OCI-LY1 (cell line): ENCODE measurements around the gene RNF166.

Source experiments
- H2AFZ ChIP-seq: fragments of 200-600 bp; sonication (generic), shearing (Covaris generic); 2 replicates; pipeline ENCODE4 v1.6.0; 2014; ENCODE audit warnings: antibody characterized with exemption, mild to moderate bottlenecking, low read length
- H3F3A ChIP-seq: fragments of 200-600 bp; sonication (generic), shearing (Covaris generic); 2 replicates; pipeline ENCODE4 v1.6.0; 2014; ENCODE audit warnings: mild to moderate bottlenecking, antibody characterized with exemption, low read length, moderate library complexity; ENCODE audit not compliant: insufficient read depth
- H3K27ac ChIP-seq: fragments of 200-600 bp; sonication (generic); 2 replicates; pipeline ENCODE4 v1.5.1; 2014; ENCODE audit warnings: low read length, mixed run types, mild to moderate bottlenecking, low read depth; ENCODE audit not compliant: poor library complexity, severe bottlenecking
- H3K27me3 ChIP-seq: fragments of 200-600 bp; sonication (generic); 2 replicates; pipeline ENCODE4 v1.6.0; 2014; ENCODE audit warnings: antibody characterized with exemption, mild to moderate bottlenecking, low read length, moderate library complexity; ENCODE audit not compliant: insufficient read depth
- H3K36me3 ChIP-seq: fragments of 200-600 bp; sonication (generic); 2 replicates; pipeline ENCODE4 v1.6.1; 2014; ENCODE audit warnings: mild to moderate bottlenecking, antibody characterized with exemption, low read length, moderate library complexity, mixed read lengths; ENCODE audit not compliant: insufficient read depth
- H3K4me1 ChIP-seq: fragments of 200-600 bp; sonication (generic); 2 replicates; pipeline ENCODE4 v1.5.1; 2014; ENCODE audit warnings: mild to moderate bottlenecking, low read length, moderate library complexity; ENCODE audit not compliant: insufficient read depth, severe bottlenecking
- H3K4me2 ChIP-seq: fragments of 200-600 bp; sonication (generic), shearing (Covaris generic); 2 replicates; pipeline ENCODE4 v1.6.1; 2014; ENCODE audit warnings: low read length
- H3K4me3 ChIP-seq: fragments of 200-600 bp; sonication (generic); 2 replicates; pipeline ENCODE4 v1.5.1; 2014; ENCODE audit warnings: low read length, low read depth, mild to moderate bottlenecking, mixed read lengths; ENCODE audit not compliant: poor library complexity, severe bottlenecking
- H3K79me2 ChIP-seq: fragments of 200-600 bp; shearing (Covaris generic); 2 replicates; pipeline ENCODE4 v1.6.1; 2016; ENCODE audit warnings: mixed run types, low read length, mixed read lengths; ENCODE audit not compliant: insufficient read depth
- H3K9ac ChIP-seq: fragments of 200-600 bp; sonication (generic), shearing (Covaris generic); 2 replicates; pipeline ENCODE4 v1.6.1; 2014; ENCODE audit warnings: mild to moderate bottlenecking, low read length, mixed read lengths
- H3K9me2 ChIP-seq: fragments of 200-600 bp; sonication (generic), shearing (Covaris generic); 2 replicates; pipeline ENCODE4 v1.6.1; 2014; ENCODE audit warnings: low read depth, mild to moderate bottlenecking, low read length, mixed read lengths
- H3K9me3 ChIP-seq: fragments of 200-600 bp; shearing (Covaris generic); 2 replicates; pipeline ENCODE4 v1.6.1; 2014; ENCODE audit warnings: low read length, mixed read lengths
- H4K20me1 ChIP-seq: fragments of 200-600 bp; sonication (generic), shearing (Covaris generic); 2 replicates; pipeline ENCODE4 v1.6.0; 2016; ENCODE audit warnings: mild to moderate bottlenecking, low read length; ENCODE audit not compliant: insufficient read depth
- CTCF ChIP-seq: fragments of 200-600 bp; sonication (generic), shearing (Covaris generic); IDR thresholded peaks from 2 replicates; pipeline ENCODE4 v1.5.1; 2017; ENCODE audit warnings: mild to moderate bottlenecking, antibody characterized with exemption, low read length, moderate library complexity, mixed read lengths
- EZH2 ChIP-seq: fragments of 200-600 bp; sonication (generic), shearing (Covaris generic); IDR thresholded peaks from 2 replicates; pipeline ENCODE4 v1.8.0; 2017; ENCODE audit warnings: borderline replicate concordance, mixed run types, mild to moderate bottlenecking, antibody characterized with exemption, low read length, moderate library complexity, mixed read lengths

Gene RNF166

GRCh38 chr16:88694221-88695087 is 11.8 kb downstream of the RNF166 start:
- Histone ChIP-seq H3F3A (no peaks in the 10 kb centered on the region), H3K4me1 (no peaks in the 10 kb centered on the region), H3K27ac (no peak overlapping the region), H3K9me3 (no peaks in the 10 kb centered on the region), H4K20me1 (no peaks in the 10 kb centered on the region), H3K36me3 (peaks cover 7% of the 10 kb centered on the region; the same call in 1 of the 2 replicates), H2AFZ (no peak overlapping the region), H3K9me2 (no peaks in the 10 kb centered on the region), H3K9ac (no peak overlapping the region), H3K79me2 (no peaks in the 10 kb centered on the region), H3K27me3 (peaks cover 16% of the 10 kb centered on the region; the same call in 1 of the 2 replicates), H3K4me3 (no peak overlapping the region), H3K4me2 (no peak overlapping the region)
- TF ChIP-seq CTCF (no peak), EZH2 (no peak)

GRCh38 chr16:88693420-88694177 is 12.6 kb downstream of the RNF166 start:
- Histone ChIP-seq H3K27me3 (peaks cover 16% of the 10 kb centered on the region; the same call in 1 of the 2 replicates), H3K9ac (no peak overlapping the region), H3K9me2 (no peaks in the 10 kb centered on the region), H3K36me3 (peaks cover 7% of the 10 kb centered on the region; the same call in 1 of the 2 replicates), H2AFZ (no peak overlapping the region), H3K27ac (no peak overlapping the region), H3F3A (no peaks in the 10 kb centered on the region), H3K9me3 (no peaks in the 10 kb centered on the region), H3K4me1 (no peaks in the 10 kb centered on the region), H4K20me1 (no peaks in the 10 kb centered on the region), H3K79me2 (no peaks in the 10 kb centered on the region), H3K4me2 (no peak overlapping the region), H3K4me3 (no peak overlapping the region)
- TF ChIP-seq EZH2 = no peak
- TF ChIP-seq CTCF = no peak

- H3K9ac ChIP-seq = no peak overlapping the region
- H3K4me1 ChIP-seq = no peaks in the 10 kb centered on the region
- no peaks in the 10 kb centered on the region for H3K9me3 ChIP-seq
- no peaks in the 10 kb centered on the region for H4K20me1 ChIP-seq
- H3K36me3 ChIP-seq = peaks cover 7% of the 10 kb centered on the region; the same call in 1 of the 2 replicates
- no peak overlapping the region for H2AFZ ChIP-seq
- H3K27ac ChIP-seq = no peak overlapping the region
- H3K4me2 ChIP-seq = no peak overlapping the region
- H3F3A ChIP-seq = no peaks in the 10 kb centered on the region
- H3K9me2 ChIP-seq = no peaks in the 10 kb centered on the region
- H3K27me3 ChIP-seq = peaks cover 20% of the 10 kb centered on the region; the same call in 1 of the 2 replicates
- H3K4me3 ChIP-seq = no peak overlapping the region
- TF ChIP-seq CTCF (no peak), EZH2 (no peak)
- no peaks in the 10 kb centered on the region for H3K79me2 ChIP-seq
Measured at GRCh38 chr16:88692861-88693260, 13.3 kb downstream of the RNF166 start.
